HCEC 1CT (cell line): ENCODE data around the gene GLIS1.

Experiments used
- DNase-seq: peaks from one replicate; pipeline ENCODE4 v3.0.0-alpha.2; 2017

The GLIS1 gene

DNA sequence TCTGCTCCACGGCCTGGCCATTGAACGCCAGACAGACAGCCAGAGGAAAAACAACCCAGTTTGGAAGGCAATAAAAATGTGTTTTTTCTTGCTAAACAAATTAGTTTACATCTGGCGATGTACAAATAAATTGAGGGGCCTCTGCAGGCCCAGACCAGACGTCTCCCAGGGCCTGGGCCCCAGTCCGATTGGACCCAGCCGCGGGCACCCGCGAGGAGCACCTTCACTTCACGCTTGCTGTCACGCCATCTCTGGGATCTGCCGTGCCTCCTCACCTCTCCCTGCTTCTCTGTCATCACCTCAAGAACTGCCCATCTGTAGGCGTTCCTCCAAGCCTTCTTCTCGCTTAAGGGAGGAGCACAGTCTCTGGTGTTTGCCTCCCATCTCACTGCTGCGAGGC lies 61.5 kb downstream of the GLIS1 start:
- no peak for DNase-seq

DNA sequence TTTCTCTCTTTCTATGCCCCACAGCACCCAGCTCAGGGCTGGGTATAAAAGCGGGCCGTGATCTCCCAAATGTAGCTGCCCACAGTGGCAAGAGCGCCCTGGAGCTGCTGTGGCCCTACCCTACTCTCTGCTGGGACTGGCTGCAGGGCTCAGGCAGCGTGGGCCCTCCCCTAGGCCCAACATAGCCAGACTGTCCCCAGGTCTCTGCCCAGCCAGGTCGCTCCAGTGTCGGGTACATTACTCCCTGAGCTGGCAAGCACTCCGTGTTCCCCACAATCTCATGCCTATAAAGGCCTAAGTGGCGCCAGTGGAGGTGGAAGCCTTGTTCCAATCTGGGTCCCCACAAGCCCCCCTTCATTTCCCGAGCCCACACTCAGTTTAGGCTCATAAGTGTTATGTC lies 66.2 kb downstream of the GLIS1 start:
- DNase-seq, result no peak

DNA sequence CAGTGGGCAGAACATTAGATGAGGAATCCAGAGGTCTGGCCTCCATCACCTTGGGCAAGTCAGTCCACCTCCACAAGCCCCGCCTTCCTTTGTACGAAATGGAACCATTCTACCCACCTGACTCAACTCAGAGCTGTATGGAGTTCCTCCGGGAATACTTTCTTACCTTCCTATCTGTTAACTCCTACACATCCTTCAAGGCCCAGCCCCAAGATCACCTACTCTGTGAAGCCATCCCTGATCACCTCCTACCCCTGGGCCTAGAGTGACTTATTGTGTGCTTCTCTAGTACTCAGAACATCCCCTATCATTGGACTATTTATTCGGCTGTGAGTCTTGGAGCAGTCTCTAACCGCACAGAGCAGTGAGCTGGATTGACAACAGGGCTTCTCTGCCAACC lies 66.7 kb downstream of the GLIS1 start:
- DNase-seq, result no peak

DNA sequence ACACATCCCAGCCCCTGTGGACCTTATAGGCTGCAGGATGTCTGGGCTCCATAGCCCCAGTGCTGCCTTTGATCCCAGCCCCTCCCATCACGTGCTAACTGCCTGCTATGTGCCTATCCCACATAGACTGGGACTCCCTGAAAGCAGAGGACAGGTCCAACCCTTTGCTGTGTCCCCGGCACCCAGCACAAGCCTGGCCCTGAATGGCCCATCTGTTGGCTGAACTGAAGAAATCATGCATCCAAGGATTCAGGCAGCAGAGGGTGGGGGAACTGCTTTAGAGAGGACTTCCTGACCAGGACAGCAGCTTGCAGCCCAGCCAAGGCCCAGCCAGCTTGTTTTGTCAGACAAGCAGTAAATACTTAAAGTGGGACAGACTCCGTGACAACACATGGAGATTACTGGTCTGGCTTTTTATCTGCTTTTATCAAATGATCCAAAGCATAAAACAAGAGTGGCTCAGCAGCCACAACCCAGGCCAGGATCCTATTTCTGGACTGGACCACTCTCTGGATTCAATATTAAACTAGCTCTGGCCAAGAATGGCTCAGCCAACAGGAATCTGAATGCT lies 69.3 kb downstream of the GLIS1 start:
- DNase-seq, result no peak

DNA sequence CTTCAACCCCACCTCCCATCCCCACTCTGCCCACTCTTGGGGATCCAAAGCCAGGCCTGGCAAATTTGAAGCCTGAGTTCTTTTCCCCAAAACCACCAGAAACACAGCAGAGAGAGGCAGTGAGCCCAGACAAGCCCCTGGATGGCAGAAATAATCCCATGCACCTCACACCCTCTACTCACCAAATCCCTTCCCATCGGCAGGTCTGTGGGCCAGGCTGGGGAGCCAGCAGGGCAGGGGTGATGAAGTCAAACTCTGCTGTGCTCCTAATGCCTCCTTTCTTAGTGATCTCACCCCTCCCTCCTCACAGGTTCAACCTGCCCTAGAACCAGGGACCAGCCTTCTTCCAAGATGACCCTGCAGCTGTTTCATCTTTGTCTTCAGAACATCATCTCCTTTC lies 72.4 kb downstream of the GLIS1 start:
- no peak for DNase-seq

DNA sequence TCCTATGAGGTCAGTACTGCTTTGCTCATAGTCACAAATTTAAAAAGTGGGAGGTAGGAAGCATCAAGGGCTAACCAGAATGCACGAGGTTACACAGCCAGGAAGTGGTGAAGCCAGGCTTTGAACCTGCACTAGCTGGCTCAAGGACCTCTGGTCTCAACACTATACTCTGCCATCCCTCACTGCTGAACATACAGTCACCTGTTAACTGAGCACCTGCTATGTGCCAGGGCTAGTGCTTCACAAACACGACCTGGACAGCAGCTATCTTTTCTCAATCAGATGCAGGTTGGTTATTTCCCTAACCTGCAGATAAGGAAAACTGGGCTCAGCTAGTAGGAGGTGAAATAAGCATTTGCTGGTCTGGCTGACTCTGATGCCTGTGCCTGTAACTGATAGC lies 73.0 kb downstream of the GLIS1 start:
- DNase-seq, result no peak

DNA sequence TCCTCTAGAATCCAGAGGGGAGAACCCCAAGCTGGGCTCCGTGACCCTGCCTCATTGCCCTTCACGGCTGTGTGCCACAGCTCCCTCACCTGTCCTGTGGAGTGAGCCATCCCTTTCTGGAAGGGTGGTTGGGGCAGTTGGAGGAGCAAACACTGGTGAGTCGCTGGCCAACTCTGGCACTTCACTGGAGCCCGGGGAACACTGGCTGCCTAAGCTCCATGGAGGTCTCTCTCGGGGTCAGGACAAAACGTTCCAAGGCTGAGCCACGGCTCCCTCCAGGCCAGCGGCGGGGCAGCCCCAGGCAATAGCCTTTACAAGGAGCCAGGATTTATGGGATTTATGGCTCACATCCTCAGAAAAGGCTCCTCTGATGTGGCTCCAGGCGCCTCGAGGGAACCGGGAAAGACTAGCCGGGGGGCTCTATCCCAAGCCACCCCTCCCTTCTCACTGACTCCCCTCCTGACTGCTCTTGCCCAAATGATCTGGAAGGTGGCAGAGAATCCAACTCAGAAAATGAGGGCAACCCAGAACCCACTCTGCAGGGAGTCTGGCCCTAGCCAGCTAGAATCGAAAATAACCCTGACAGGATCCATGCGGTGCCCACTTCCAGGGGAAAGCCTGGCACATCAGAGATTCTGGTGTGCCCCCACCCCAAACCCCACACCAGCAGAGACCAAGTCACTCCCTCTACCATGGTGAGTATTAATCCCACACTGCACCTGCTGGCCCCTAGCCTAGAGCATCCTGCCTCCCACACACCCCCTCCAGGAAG lies 75.2 kb downstream of the GLIS1 start:
- DNase-seq, result no peak

DNA sequence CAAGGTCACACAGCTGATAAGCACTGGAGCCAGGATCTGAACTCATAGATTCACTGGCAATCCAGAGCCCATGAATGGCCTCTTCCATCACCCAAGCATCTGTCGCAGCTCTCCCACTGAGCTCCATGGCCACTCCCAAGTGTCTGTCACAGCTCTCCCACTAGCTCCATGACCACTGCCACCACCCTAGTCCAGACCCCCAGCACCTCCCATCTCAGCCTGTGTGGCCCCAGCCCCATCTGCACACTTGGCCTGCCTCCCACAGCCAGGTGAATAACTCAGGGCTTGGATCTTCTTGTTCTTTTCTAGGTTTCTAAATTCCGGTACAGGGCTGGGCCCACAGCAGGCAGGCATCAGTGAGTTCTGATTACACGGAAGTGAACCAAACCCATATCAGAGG lies 76.0 kb downstream of the GLIS1 start:
- no peak for DNase-seq

DNA sequence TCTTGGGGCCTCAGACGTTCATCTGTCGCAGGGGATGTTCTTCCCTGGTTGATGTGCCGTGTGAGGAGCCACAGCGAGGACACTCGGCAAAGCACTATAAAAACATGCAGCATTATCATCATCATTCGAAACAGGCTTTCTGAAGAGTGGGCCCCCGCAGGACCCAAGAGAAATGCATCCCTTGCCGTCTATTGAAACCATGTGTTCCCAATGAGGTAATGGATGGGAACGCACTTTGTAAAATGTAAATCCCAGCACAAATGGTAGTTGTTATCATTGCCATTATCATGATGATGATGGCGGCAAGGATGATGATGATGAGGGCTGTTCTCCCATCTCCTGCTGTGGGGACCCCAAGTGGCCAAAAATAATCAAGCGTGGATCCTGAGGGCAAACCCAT lies 76.8 kb downstream of the GLIS1 start:
- no peak for DNase-seq

DNA sequence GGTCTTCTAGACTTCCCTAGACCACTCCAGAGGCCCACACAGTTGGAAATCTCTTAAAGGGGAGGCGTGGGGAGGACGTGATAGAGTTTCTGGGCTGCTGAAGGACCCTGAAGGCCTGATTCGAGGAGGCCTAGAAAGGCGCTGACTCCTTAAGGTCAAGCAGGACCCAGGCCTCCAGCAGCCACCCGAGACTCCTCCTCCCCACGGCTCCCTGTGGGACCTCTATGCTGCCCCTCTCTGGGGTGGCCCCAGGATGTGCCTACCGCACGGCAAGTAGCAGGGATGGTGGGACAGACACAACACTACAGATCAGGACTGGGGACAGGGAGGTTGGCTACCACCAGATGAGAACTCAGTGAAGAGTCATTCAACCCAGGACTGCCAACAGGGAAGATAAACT lies 77.5 kb downstream of the GLIS1 start:
- DNase-seq, result no peak

DNA sequence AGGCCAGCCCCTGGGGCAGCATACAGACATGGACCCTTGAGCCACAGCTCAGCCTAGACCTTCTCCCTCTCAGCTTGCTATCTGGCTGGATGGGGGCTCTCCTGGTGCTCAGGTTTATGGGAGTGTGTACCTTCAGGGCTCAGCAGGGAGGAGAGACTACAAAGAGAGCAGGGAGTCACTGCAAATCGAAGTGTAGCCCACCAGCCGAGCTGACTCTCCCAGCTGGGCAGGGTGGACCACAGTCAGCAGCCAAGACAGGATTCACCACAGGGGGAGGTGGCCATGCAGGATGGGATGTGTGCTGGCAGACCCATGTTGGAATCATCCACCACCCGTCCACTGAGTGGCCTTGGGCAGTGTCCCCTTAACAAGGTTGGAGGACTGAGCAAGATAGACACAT lies 78.3 kb downstream of the GLIS1 start:
- no peak for DNase-seq

DNA sequence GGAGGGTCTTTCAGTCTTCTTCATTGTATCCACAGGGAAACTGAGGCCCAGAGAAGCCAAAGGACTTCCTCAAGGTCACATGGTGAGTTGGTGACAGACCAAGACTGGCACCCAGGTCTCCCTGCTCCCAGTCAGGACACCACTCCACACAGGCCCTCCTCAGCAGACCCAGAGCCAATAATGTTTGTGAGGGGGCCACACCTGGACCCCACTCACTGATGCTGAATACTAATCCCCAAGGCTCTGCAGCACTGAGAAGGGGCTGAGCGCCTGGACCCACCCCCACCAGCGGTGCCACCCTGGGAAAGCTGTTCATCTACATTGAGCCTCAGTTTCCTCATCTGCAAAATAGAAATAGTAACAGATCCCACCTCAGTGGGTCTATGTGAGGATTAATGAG lies 79.5 kb downstream of the GLIS1 start:
- DNase-seq, result no peak

DNA sequence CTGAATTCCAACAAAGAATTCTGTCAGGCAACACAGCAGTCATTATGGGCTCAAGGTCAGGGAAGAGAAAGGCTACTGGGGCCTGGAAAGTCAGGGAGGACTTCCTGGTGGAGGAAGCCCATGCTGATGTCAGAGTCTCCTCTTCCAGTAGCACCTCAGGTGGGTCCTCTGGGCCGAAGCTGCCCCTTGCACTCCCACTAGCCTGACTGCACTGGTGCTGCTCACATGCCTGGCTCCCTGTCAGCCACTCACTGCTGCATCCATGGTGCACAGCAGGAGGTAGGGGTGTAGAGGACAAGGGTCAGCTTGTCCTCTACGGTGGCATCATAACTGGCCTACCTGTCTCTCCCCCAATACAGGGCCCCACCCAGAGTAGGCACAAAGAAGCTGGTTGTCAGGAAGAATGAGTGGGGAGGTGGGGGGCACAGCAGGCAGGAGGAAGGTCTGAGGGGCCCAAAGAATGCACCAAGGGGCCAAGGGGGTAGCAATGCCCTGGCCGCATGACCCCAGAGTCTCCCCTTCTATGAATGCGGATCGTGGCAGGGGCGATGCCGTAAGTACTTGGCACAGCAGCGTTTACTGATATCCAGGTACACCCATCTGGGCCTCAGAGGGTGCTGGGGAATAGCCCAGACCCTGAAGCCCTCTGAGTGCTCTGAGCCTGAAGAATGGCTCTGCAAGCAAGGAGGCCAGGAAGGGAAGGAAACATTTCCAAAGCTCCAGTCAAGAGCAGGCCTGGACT lies 80.3 kb downstream of the GLIS1 start:
- DNase-seq, result no peak

DNA sequence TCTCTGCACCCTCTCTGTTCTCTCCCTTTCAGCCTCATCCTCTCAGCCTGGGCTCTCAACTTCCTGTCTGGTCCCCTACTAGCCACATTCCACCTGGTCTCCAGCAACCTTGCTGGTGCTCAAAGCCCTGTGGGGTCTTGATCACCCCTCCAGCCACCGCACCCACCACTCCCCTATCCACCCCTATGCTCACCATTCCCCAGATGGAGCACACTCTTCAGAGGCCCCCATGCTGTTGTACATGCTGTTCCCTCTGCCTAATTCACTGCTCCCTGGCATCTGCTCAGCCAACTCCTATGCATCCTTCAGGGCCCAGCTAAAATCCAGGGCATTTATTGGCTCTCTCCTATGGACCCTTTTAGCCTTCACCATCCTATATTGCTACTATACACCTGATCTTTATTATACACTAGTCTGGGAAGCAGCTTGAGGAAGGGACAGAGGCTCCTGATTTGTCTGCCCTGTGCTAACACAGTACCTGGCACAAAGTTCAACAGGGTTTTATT lies 81.0 kb downstream of the GLIS1 start:
- no peak for DNase-seq

DNA sequence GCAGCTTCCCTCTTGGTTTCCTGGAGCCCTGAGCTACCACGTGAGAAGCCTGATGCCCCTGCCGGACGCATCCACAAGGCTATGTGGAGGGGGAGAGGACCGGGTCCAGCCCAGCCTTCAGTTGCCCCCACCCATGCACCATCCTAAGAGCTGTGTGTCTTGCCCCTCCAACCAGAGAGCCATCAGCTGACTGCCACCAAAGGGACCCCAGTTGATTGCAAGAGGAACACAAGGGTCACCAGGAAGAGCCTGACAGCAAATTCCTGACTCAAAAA lies 81.5 kb downstream of the GLIS1 start:
- no peak for DNase-seq

DNA sequence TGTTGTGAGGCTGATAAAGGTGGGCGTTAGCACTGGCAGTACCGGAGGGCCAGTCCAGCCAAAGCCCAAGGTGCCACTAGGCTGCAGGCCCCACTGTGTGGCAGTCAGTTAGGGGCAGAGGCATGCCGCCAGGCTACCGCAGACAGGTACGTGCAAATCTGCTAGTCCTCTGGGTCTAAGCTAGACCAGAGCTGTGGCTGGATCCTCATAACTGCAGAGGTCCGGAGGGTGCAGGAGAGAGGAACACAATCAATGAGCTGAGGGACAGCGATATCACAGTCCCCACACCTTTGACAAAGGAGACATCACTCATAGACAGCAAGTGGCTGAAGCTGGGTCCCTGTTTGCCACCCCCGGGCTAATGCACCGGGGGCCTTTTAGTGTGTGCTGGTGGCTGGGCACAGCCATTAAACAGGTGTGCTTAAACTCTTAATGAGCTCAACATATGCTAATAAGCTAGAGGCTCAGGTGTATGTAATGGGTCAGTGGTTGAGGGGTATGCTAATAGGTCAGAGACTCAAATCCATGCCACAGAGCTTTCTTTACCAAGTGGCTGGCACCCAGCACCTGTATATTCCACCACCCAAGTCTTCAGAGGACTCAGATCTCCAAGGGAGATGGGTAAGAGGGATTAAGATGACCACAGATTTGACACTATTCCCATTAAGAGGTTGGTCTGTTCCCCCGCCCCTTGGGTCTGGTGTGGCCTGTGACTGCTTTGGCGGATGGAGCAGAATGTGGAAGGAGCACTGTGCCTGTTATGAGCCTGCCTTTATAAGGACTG lies 82.0 kb downstream of the GLIS1 start:
- no peak for DNase-seq

DNA sequence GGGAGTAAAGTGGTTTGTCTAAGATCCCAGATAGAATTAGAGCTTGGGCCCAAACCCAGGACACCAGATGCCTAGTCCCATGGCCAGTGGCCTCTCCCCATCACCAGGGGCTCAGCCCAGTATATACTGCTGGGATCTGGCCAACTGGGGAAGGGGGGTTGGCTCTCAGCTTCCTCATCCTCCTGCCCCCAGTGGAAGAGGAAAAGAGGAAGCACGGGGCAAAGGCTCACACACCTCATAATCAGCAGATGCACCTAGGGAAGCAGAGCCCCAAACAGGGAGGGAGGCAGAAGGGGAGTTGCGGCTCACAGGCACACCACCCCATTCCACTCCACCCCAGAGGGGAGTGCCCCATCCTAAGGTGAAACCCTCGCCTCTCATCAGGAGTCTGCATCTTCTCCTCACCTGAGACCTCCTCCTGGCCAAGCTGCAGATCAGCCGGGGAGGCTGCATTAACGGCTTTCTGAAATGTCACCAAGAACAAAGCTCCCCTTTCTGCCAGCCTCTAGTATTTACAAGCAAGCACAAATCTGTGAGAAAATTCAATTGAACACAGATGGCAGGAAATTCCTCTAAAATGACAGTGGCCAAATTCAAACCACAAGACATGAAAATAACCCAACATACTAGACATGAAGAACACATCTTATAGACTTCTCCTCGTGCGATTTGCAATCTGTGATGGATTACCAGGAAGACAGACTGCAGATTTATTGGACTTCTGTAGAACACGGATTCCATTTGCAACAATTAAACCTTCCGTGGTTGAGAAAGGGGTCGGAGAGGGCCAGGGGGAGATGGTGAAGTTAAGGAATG lies 82.8 kb downstream of the GLIS1 start:
- DNase-seq, result peak; percentile 84

DNA sequence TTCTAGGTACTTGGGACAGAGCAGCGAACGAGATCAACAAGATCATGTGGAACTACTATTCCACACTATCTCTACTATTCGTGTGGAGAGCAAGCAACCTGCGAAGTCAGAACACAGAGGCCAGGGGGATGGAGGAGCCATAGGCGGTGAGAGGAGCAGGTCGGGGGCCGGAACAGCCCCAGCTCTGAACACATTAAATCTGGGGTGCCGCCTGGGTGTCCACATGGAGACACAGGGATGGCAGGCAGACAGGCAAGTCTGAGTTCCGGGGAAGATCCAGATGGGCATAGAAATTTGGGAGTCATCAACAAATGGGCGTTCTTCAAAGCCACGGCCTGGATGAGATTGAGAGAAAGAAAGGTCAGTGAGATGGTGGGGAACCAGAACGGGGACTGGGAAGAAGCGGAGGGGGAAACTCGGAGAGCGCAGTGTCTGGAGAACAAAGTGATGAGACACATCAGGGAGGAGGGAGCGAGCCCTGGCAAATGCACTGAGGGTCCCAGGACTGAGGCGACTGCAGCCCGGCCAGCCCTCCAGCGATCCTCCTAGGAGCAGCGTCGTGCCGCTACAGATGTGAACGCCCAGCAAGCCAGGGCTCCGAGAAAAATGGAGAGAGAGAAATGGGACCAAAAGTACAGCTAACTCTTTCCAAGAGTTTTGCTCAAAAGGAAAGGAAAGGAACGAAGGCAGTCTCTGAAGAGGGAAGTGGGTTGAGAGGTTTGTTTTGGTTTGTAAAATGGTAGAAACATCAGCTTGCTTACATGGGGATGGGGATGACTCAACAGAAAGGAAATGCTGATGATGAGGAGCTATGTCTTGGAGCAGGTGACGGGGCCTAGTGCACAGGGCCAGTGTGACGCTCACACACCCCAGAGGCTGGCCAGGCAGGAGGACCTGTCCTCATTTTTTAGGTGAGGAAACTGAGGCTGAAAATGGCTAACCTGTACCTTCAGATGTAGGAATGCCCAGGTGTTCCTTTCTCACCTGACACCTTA lies 84.5 kb downstream of the GLIS1 start:
- DNase-seq, result peak; percentile 78

DNA sequence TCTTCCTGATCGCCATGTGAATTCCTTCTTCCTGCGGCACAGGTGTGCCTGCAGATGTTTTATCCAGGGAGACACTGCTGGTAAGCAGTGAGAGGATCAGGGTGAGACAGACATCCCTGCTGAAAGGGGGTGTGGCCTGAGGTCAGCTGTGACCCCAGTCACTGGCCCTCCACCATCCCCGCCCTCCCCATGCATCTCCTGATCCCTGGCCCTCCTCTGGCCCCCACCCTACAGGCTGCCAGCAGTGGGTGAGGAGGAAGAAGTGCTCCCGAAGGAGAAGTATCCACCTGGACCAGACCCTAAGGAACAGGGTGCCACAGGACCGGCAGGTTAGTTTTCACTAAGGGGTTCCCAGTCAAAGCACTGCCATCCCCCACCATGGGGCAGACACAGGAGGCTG lies 85.3 kb downstream of the GLIS1 start:
- no peak for DNase-seq

DNA sequence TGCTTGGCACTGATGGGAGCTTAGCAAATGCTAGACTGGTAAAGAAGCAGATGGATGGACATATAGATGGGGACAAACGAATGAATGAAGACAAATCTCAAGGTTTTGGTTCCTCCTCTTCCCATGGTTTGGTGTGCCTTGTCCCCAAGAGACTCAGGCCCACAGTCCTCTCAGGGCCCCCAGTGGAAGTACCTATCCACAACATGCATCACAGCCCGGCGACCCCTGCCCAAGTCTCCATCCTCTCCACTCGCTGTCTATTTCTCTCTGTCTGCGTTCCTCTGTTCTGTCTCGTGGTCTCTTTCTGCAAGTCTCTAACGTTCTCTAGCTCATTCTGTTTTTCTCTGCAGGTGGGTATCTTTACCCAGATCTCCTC lies 85.8 kb downstream of the GLIS1 start:
- no peak for DNase-seq

DNA sequence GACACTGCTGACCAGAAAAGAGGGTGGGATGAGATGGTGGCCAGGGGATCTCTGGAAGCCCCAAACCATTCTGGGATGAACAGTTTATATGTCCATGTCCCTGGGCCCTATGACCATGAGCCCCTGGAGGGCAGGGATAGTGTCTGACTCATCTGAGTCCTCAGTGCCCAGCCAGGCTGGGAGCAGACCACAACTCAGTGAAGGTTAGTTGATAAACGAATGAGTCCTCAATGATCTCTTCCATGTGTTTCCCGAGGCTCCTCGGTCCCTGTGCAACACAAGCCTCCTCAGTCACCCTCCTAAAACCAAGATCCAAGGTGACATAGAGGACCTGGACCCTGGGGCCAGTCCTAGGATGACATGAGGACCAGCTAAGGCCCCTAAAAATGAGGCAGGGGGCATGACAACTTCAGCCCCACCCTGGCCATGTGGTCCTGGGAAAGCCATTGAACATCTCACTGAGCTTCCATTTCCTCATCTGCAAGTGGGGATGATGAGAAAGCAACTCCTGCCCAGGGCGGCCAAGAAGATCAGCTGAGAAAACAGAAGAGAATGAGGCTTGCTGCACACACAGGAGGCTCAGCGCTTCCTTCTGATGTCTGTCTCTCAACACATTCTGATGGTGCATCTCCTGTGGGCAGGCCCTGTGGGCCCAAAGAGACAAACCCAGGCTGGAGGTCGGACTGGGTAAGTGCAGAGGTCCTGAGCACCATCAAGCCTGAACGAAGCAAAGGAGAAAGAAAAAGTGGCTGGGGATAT lies 86.3 kb downstream of the GLIS1 start:
- DNase-seq, result no peak
